NCI-H2029 (cell line): ENCODE results near the gene TNS1.

Source experiments
- DNase-seq: peaks from one replicate; lab custom pipeline; 2025; lab: John Stamatoyannopoulos, UW

The TNS1 gene

GRCh38 chr2:217830807-217831206 is 172.0 kb downstream of the TNS1 start:
- DNase-seq: no peak

DNA sequence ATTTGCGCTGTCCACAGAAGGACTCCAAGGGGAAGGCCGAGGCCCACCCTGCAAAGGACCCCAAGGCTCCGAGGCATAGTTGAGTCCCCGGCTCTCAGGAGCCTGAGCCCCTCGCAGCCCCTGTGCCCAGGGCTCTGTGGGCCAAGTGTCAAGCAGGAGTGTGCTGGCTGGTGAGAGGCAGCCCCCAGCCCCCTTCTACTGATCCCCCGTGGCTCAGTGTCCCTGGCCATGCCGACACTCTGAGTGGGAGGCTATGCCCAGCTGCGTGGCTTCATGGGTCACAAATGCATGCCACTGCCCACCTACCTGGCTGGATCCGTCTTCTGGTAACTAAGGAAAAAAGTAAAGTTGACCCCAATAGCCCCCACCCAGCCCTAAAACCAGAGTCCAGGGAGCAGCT is 172.7 kb downstream of the TNS1 start:
- DNase-seq: no peak

DNA sequence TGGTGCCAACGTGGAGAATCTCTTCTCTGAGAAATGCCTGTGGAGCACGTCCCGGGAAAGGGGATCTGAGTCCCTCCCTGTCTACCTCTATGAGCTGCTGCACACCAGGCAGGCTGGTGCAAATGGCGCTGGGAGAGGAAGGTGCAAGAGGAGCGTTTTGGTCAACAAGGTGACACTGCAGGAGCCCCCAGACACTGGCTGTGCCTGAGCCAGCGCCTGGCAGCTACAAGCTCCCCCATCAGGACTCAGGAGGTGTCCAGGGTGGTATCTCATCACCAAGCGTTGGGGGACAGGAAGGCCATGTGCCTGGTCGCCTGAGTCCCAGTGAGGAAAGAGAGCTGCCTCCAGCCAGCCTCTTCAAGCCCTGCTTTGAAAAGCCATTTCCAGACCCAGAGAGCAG is 173.4 kb downstream of the TNS1 start:
- DNase-seq: no peak

DNA sequence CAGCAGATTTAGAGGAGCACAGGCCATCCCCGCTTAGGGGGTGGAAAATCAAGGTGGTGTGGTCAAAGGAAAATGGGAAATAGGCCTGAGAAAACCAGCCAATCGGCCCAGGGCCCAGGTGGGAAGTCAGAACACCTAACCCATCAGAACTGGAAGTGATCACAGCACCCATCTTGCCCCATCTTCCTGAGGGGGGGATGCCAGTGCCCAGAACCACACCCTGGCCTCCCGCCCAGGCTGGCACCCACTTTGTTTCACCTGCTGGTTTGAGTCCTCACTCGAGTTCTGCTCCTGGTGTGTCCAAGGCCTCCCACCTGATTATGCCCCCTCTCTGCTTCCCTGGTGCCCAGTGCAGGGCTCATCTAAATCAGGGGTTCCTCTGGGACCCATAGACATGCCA is 174.5 kb downstream of the TNS1 start:
- no peak for DNase-seq

- no peak for DNase-seq
Observed at GRCh38 chr2:217827430-217828201, 175.2 kb downstream of the TNS1 start.

GRCh38 chr2:217826991-217827390 is 175.8 kb downstream of the TNS1 start:
- DNase-seq: no peak

- DNase-seq: no peak
Observed at GRCh38 chr2:217826520-217826919, 176.3 kb downstream of the TNS1 start.

DNA sequence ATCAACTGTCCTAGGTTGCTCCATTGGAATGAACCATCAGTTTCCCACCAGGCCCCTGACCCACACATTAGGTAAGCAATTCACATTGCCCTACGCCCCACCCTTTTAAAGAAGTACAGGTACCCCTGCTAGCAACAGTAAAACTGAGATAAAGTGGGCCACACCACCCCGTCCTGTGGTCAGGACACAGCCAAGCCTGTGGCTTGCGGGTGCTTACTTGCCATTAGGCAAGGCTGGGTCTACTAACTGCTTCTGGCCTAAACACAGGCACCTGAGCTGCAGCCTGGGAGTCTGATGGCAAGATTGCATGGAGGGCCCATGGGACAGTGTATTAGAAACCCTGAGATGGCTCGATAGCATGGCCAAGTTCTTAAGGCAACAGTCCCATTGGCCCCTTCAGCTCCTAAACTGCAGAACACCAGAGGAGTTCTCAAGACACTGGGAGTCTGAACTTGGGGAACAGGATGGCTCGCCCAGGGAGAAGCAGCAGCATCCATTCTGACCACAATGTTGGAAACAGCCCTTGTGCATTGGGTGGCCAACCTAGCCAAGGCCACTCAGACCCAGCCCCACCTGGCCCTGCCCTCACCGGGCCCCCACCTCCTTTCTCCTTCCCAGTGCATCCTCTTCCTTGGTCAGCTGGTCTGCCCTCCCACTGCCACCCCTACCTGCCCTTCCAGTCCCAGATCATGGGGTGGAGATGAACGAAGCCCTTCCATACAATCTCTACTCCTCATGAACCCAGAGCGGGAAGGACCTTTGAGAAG is 177.1 kb downstream of the TNS1 start:
- no peak for DNase-seq

DNA sequence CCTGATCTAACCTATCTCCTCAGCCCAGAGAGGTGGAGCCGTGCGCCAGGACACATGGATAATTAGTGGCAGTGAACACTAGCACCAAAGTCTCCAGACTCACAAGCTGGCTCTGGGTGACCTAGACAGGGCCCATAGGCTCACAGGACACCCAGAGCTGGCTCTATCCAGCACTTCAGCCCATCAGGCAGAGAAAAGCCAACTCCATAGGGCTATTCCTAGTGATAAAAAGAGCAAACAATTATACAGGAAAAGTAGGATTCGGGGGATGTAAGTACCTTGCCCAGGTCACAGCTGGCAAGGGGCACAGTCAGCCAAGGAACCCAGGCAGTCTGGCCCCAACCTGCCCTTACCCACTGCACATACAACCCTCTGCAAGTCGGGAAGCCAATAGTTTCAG is 178.6 kb downstream of the TNS1 start:
- no peak for DNase-seq

- no peak for DNase-seq
Observed at GRCh38 chr2:217823626-217824025, 179.2 kb downstream of the TNS1 start.

DNA sequence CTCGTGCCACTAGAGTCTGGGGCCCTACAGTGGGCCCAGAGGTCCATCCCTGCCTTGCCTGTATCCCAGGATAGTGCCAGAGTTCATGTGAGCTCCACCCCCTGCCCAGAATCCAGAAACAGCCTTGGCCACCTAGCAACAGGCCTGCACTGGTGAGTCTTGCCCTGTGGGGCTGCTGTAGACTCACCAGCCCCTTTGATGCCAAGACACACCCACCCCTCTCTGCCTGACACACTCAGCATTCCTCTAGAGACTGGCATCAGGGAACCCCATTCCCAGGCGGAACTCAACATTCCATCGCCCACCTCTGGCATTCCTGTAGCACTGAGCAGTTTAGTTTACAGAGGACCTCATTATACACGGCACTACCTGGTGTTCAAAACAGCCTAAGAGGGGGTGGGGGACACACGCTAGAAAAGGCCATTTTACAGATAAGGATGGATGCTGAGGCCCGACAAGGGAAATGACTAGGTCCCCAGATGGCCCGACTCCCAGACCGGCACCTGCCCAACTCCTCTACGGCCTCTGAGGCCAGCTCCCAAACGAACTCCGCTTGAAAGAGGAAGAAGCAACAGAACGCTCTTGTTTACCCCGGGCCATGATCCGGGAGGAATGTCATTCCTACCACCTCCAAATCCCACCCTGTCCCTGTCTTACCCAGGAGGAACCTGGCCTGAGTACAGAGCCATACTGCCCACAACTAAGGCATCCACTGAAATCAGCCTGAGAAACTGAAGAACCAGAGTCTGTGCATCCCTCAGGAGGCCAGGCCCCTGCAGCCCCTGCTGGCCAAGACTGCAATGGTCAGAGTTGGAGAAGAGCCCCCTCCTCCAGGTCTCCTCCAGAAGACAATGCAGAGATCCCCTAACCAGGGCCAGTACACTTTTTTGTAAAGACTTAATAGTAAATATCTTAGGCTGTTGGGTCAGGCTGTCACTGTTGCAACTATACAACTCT is 180.2 kb downstream of the TNS1 start:
- no peak for DNase-seq

DNA sequence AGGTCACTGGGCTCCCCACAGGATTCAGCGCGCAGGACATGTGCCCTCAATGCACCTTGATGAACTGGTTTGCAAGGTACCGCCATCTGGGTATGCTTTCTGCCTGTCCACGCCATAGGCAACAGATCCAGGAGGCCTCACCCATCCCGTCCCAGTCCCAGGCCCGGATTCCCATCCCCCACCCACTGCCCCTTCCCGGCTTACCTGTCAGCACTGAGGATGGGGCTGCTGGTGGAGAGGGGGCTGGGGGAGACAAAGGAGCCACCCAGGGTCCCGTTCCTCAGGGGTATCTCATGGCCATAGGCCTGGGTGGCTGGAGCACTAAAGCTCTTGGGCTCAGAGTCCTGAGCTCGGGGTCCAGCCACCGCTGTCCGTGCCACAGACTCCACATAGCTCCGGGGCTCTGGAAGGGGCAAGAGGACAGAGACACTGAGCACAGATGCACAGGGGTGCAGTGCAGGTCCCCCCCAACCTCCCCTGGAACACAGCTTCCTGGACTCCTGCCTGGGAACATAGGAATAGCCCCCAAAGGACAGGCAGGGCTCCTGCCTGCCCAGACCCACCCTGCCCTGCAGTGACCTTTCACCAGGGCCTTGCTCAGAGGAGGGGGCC is 181.2 kb downstream of the TNS1 start:
- no peak for DNase-seq

DNA sequence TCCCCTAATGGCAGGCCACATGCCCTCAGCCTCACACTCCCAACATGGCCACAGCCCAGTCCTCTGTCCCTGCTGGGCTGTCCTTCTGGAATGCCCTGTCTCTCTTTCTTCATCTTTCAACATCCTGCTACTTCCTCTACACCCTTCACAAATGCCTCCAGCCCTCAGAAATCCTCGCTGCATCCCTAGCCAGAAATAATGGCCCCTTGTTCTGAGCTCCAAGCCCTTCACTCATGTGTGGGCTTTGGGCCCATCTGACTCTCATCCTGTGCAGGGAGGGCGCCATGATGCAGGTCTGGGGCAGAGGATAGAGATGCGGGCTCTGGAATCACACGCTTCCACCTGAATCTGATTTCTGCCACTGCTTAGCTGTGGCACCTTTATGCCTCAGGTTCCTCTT is 181.9 kb downstream of the TNS1 start:
- no peak for DNase-seq

GRCh38 chr2:217820091-217820819 is 182.5 kb downstream of the TNS1 start:
- DNase-seq: no peak

- DNase-seq: no peak
Observed at GRCh38 chr2:217818293-217818850, 184.4 kb downstream of the TNS1 start.

DNA sequence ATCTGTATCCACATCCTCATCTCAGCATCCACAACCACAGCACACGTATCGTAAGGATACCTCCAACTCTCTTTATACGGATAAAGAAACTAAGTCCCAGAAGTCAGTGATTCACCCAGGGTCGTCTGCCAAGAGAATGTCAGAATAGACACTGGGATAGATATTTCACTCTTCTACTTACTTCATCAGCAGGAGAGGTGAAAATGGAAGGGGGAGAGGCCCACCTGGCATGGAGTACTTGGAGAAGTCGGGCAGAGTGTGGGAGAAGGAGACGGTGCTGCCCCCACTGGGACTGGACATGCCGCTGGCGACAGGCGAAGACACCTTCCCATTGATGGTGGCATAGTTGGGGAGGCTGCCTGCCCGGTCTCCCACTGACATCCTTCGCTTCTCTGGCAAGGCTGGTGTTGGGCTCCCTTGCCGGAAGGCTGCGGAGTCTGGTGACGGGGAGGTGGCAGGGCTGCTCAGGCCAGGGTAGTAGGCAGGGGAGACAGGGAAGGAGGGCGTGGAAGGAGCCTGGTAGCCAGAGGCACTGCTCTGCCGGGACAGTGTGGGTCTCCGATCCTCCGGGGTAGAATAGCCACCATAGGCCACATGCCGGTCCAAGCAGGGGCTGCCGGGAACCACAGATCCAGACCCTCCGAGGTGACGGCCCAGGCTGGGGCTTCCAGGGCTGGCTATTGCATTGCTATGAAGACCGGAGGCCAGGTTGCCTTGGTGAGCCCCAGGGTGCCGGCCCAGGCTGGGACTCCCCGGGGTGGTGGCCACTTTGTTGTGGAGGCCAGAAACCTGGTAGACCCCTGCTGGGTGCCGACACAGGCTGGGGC is 185.1 kb downstream of the TNS1 start:
- no peak for DNase-seq

- no peak for DNase-seq
Observed at GRCh38 chr2:217816396-217816869, 186.4 kb downstream of the TNS1 start.

DNA sequence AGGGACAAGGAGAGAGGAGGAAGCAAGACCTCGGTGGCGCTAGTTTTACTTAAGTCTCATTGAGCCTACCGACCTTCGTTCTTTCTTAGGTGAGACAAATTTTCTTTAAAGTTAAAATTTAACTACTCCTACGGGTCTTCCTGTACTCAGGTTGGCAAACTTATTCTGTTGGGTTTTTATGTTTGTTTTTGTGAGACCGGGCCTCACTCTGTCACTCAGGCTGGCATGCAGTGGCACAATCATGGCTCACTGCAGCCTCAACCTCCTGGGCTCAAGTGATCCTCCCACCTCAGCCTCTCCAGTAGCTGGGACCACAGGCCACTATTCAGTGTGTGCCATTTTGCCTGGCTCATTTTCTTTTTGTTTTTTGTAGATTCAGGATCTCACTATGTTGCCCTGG is 189.0 kb downstream of the TNS1 start:
- no peak for DNase-seq

GRCh38 chr2:217812170-217812569 is 190.6 kb downstream of the TNS1 start:
- DNase-seq: no peak

GRCh38 chr2:217810260-217810659 is 192.5 kb downstream of the TNS1 start:
- no peak for DNase-seq
